ENCODE results near the gene PRR29. TPM values are rescaled to one million over a fixed set of nuclear protein-coding genes. Genes with fewer than 3 reads are reported as not detected.

The PRR29 gene
- total and polyA plus RNA-seq, 2 donors (not counting 3 experiments of a cell fraction or from before 2014, with no cell fraction given) = 0.39 to 1.2 TPM

- Histone ChIP-seq H3K9ac (replicated peaks; ENCODE audit: extremely low read depth, insufficient read depth, low read length) (no peak overlapping the region), H3K9me1 (replicated peaks; ENCODE audit: control insufficient read depth, extremely low read depth, insufficient read depth, low read length) (no peaks in the 10 kb centered on the region), H3K27me3 (ENCODE audit: control insufficient read depth in 2 of 2, insufficient read depth in 2 of 2, low read length in 2 of 2) (no peaks in the 10 kb centered on the region), H3K36me3 (ENCODE audit: control insufficient read depth in 2 of 2, extremely low read depth in 1 of 2, insufficient read depth in 2 of 2, low read length in 2 of 2) (peaks cover 3 to 32% of the 10 kb centered on the region in 2 experiments), H3K4me3 (replicated peaks in 1 of 3; ENCODE audit: insufficient read depth in 1 of 3, low read depth in 1 of 3, low read length in 3 of 3) (no peak overlapping the region), H3K4me2 (ENCODE audit: insufficient read depth, low read length) (no peak overlapping the region), H3K79me2 (ENCODE audit: control insufficient read depth, insufficient read depth, low read length) (no peaks in the 10 kb centered on the region), H4K20me1 (replicated peaks; ENCODE audit: control insufficient read depth, extremely low read depth, insufficient read depth, low read length) (no peaks in the 10 kb centered on the region), H3K4me1 (ENCODE audit: control insufficient read depth, extremely low read depth, insufficient read depth, low read length) (no peaks in the 10 kb centered on the region), H3K27ac (ENCODE audit: insufficient read depth, low read depth, low read length) (no peak overlapping the region), H2AFZ (ENCODE audit: low read depth, low read length) (no peak overlapping the region), H3K9me3 (replicated peaks; ENCODE audit: control insufficient read depth, insufficient read depth, low read length) (no peaks in the 10 kb centered on the region)
- POLR2A ChIA-PET = no interaction called here
- FAIRE-seq = no peak
- dilution Hi-C loops (cut with MboI; ENCODE audit: extremely low pct_ligation_motif_present, low sequenced_read_pairs) (no loop called here), intact Hi-C loops (cut with micrococcal nuclease) (no loop called here)
- TF ChIP-seq FOS (IDR thresholded peaks at IDR 0.05; ENCODE audit: borderline replicate concordance, insufficient read depth, low read length) (no peak), MAX (IDR thresholded peaks at IDR 0.05; ENCODE audit: insufficient read depth, insufficient read length) (no peak), EZH2 (IDR thresholded peaks at IDR 0.05; ENCODE audit: borderline replicate concordance, low read depth, low read length, severe bottlenecking) (no peak), GATA2 (IDR thresholded peaks at IDR 0.05; ENCODE audit: insufficient read depth, insufficient read length, low read depth, low read length) (no peak), POLR2AphosphoS5 (IDR thresholded peaks at IDR 0.05; ENCODE audit: insufficient read depth, low read depth, low read length) (no peak), CTCF (IDR thresholded peaks at IDR 0.05; ENCODE audit: extremely low read depth in 1 of 2, insufficient read depth in 1 of 2, low read depth in 1 of 2, low read length in 2 of 2) (no peak), POLR2A (IDR thresholded peaks at IDR 0.05; ENCODE audit: low read depth, low read length) (no peak), JUN (IDR thresholded peaks at IDR 0.05; ENCODE audit: borderline replicate concordance, insufficient read depth, insufficient read length, low read depth) (no peak), MYC (IDR thresholded peaks at IDR 0.05; ENCODE audit: low read depth, low read length) (no peak)
- no TSS peak for BruUV-seq (replicated peaks)
- CTCF ChIA-PET = interaction anchor here (1.1 to 2.5 kb wide), 5 partner anchors 10 to 80 kb away, joined by 3 to 11 read pairs (median 3); no protein-coding TSS in a partner anchor
- DNase-seq (ENCODE audit: low read depth, low spot score) = no peak
These were observed 55.0 kb downstream of the PRR29 start for GRCh38 chr17:64053101-64053500.

Other genes with a start within 250 kb of the PRR29 start
- gene CCDC47, start 224.8 kb upstream of the PRR29 start, total RNA-seq = 73.9 and 76.5 TPM in 2 replicates
- 13.7 and 21.7 TPM in 2 replicates for gene CCDC47, start 224.8 kb upstream of the PRR29 start, polyA plus RNA-seq
- 111 and 124 TPM in 2 replicates for gene DDX42, start 224.2 kb upstream of the PRR29 start, total RNA-seq
- gene DDX42, start 224.2 kb upstream of the PRR29 start, polyA plus RNA-seq = 36.8 and 48.1 TPM in 2 replicates
- gene PSMC5, start 170.9 kb upstream of the PRR29 start, total RNA-seq = 179 TPM in 2 replicates
- 170 and 236 TPM in 2 replicates for gene PSMC5, start 170.9 kb upstream of the PRR29 start, polyA plus RNA-seq
- gene FTSJ3, start 170.7 kb upstream of the PRR29 start, total RNA-seq = 50.2 and 60.2 TPM in 2 replicates
- gene FTSJ3, start 170.7 kb upstream of the PRR29 start, polyA plus RNA-seq = 27.3 and 42.1 TPM in 2 replicates
- 50.3 and 51.2 TPM in 2 replicates for gene SMARCD2, start 155.7 kb upstream of the PRR29 start, total RNA-seq
- 55.7 and 62.8 TPM in 2 replicates for gene SMARCD2, start 155.7 kb upstream of the PRR29 start, polyA plus RNA-seq
- gene CSH2, start 124.7 kb upstream of the PRR29 start, total RNA-seq = not detected in 2 replicates
- not detected in 2 replicates for gene CSH2, start 124.7 kb upstream of the PRR29 start, polyA plus RNA-seq
- not detected in 2 replicates for gene GH2, start 116.4 kb upstream of the PRR29 start, total RNA-seq
- gene GH2, start 116.4 kb upstream of the PRR29 start, polyA plus RNA-seq = not detected in 2 replicates
- gene CSH1, start 101.8 kb upstream of the PRR29 start, total RNA-seq = not detected in 2 replicates
- gene CSH1, start 101.8 kb upstream of the PRR29 start, polyA plus RNA-seq = not detected in 2 replicates
- not detected in 2 replicates for gene CSHL1, start 87.1 kb upstream of the PRR29 start, total RNA-seq
- not detected in 2 replicates for gene CSHL1, start 87.1 kb upstream of the PRR29 start, polyA plus RNA-seq
- not detected in 2 replicates for gene GH1, start 79.5 kb upstream of the PRR29 start, total RNA-seq
- gene GH1, start 79.5 kb upstream of the PRR29 start, polyA plus RNA-seq = not detected in 2 replicates
- 0.60 and 2.1 TPM in 2 replicates for gene CD79B, start 66.0 kb upstream of the PRR29 start, total RNA-seq
- gene CD79B, start 66.0 kb upstream of the PRR29 start, polyA plus RNA-seq = 2.2 and 3.9 TPM in 2 replicates
- gene SCN4A, start 25.4 kb upstream of the PRR29 start, total RNA-seq = 0.40 TPM in 1 of 2 replicates, not detected in the other
- gene SCN4A, start 25.4 kb upstream of the PRR29 start, polyA plus RNA-seq = 0.01 and 0.02 TPM in 2 replicates
- 514 and 586 TPM in 2 replicates for gene ICAM2, start 22.3 kb downstream of the PRR29 start, total RNA-seq
- gene ICAM2, start 22.3 kb downstream of the PRR29 start, polyA plus RNA-seq = 2,377 and 2,759 TPM in 2 replicates
- gene ERN1, start 131.8 kb downstream of the PRR29 start, total RNA-seq = 14.7 and 21.5 TPM in 2 replicates
- gene ERN1, start 131.8 kb downstream of the PRR29 start, polyA plus RNA-seq = 8.3 and 9.1 TPM in 2 replicates